Smooth muscle cell (in vitro differentiated cells): Measurements from ENCODE around the gene PRDX5. TPM values are rescaled to one million over a fixed set of nuclear protein-coding genes. Genes with fewer than 3 reads are reported as not detected.

Experiments
- DNase-seq: peaks from one replicate; lab custom pipeline; 2025; ENCODE audit not compliant: unreplicated experiment; lab: John Stamatoyannopoulos, UW
- H2AFZ ChIP-seq: fragments of 200-600 bp; sonication (generic); 2 replicates; pipeline ENCODE4 v1.6.0; 2016; ENCODE audit warnings: antibody characterized with exemption, low read depth, mild to moderate bottlenecking
- H3F3A ChIP-seq: fragments of 200-600 bp; sonication (generic); 2 replicates; pipeline ENCODE4 v1.6.0; 2017; ENCODE audit warnings: antibody characterized with exemption, low read depth
- H3K27ac ChIP-seq: fragments of 200-600 bp; sonication (generic); 2 replicates; pipeline ENCODE4 v1.5.1; 2016; ENCODE audit warnings: low read depth, mild to moderate bottlenecking
- H3K27me3 ChIP-seq: fragments of 200-600 bp; sonication (generic); 2 replicates; pipeline ENCODE4 v1.6.1; 2016; ENCODE audit warnings: low read depth, mild to moderate bottlenecking
- H3K36me3 ChIP-seq: fragments of 200-600 bp; sonication (generic); 2 replicates; pipeline ENCODE4 v1.5.1; 2016; ENCODE audit warnings: low read depth
- H3K4me1 ChIP-seq: fragments of 200-600 bp; sonication (generic); 2 replicates; pipeline ENCODE4 v1.5.1; 2016; ENCODE audit warnings: low read depth
- H3K4me2 ChIP-seq: fragments of 200-600 bp; sonication (generic); 2 replicates; pipeline ENCODE4 v1.6.0; 2016; ENCODE audit warnings: mild to moderate bottlenecking
- H3K4me3 ChIP-seq: fragments of 200-600 bp; sonication (generic); 2 replicates; pipeline ENCODE4 v1.5.1; 2016; ENCODE audit warnings: mild to moderate bottlenecking
- H3K79me2 ChIP-seq: fragments of 200-600 bp; sonication (generic); 2 replicates; pipeline ENCODE4 v1.6.0; 2016; ENCODE audit warnings: low read depth, mild to moderate bottlenecking
- H3K9ac ChIP-seq: fragments of 200-600 bp; sonication (generic); 2 replicates; pipeline ENCODE4 v1.6.0; 2016; ENCODE audit warnings: low read depth
- H3K9me3 ChIP-seq: fragments of 200-600 bp; sonication (generic); replicated peaks from 2 replicates; pipeline ENCODE4 v1.5.1; 2016; ENCODE audit warnings: low read depth
- H4K20me1 ChIP-seq: fragments of 200-600 bp; sonication (generic); 2 replicates; pipeline ENCODE4 v1.6.0; 2016; ENCODE audit warnings: low read depth
- CTCF ChIP-seq: fragments of 200-600 bp; sonication (generic); IDR thresholded peaks from 2 replicates; pipeline ENCODE4 v1.5.1; 2017; ENCODE audit warnings: borderline replicate concordance, mild to moderate bottlenecking, antibody characterized with exemption; ENCODE audit not compliant: insufficient read depth, poor library complexity, severe bottlenecking
- WGBS: methylation state at CpG from one replicate; pipeline ENCODE4 v1.1.7; 2016; ENCODE audit warnings: low lambda C conversion rate; 5-methylcytosine and 5-hydroxymethylcytosine counted together
- polyA plus RNA-seq: library from polyadenylated mRNA; unstranded; fragments of >200 nt; fragmentation: Nextera tagmentation; extraction: Ambion mirVana; gene quantifications from 2 replicates; pipeline ENCODE4 v1.2.1, GENCODE V29; 2016
- total RNA-seq: library from RNA; depleted of rRNA; stranded (reverse); fragments of >200 nt; gene quantifications from 2 replicates; pipeline ENCODE4 v1.2.3, GENCODE V29; 2014

Gene PRDX5
- total and polyA plus RNA-seq, 2 experiments from 2014 or later, result 169 to 474 TPM

DNA sequence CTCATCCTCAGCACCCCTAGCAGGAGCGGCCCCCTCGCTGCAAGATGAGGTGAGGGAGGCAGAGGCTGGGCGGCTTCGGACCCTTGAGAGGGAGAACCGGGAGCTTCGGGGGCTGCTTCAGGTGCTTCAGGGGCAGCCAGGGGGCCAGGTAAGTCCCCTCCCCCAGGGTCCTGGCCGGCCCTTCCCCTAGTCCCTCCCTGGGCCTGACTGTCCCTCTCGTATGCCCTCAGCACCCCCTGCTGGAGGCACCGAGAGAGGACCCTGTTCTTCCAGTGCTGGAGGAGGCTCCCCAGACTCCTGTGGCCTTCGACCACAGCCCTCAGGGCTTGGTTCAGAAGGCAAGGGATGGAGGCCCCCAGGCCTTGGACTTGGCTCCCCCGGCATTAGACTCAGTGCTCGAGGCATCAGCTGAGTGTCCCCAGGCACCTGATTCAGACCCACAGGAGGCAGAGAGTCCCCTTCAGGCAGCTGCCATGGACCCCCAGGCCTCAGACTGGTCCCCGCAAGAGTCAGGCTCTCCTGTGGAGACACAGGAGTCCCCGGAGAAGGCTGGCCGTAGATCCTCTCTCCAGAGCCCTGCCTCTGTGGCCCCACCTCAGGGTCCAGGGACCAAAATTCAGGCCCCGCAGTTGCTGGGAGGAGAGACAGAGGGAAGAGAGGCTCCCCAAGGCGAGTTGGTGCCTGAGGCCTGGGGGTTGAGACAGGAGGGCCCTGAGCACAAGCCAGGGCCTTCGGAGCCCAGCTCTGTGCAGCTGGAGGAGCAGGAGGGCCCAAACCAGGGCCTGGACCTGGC, 26.0 kb downstream of the PRDX5 start:
- no peaks in the 10 kb centered on the region for H3F3A ChIP-seq
- no peak overlapping the region for H2AFZ ChIP-seq
- peak; percentile 9 for TF ChIP-seq CTCF
- H3K27me3 ChIP-seq, result no peaks in the 10 kb centered on the region
- H3K9me3 ChIP-seq, result no peaks in the 10 kb centered on the region
- no peaks in the 10 kb centered on the region for H3K79me2 ChIP-seq
- H3K9ac ChIP-seq, result no peak overlapping the region
- DNase-seq, result no peak
- H3K4me1 ChIP-seq, result peaks cover 7% of the 10 kb centered on the region
- WGBS, result 92% methylated on average over 16 of the region's 18 CpGs
- H3K4me3 ChIP-seq, result no peak overlapping the region
- H3K27ac ChIP-seq, result no peak overlapping the region
- H3K36me3 ChIP-seq, result no peaks in the 10 kb centered on the region
- H3K4me2 ChIP-seq, result no peak overlapping the region
- no peaks in the 10 kb centered on the region for H4K20me1 ChIP-seq

- no peak for DNase-seq
- H3K9me3 ChIP-seq, result no peaks in the 10 kb centered on the region
- H2AFZ ChIP-seq, result no peak overlapping the region
- no peaks in the 10 kb centered on the region for H3K79me2 ChIP-seq
- no peak for TF ChIP-seq CTCF
- 97% methylated on average over 28 of the region's 28 CpGs for WGBS
- H3K4me3 ChIP-seq, result no peak overlapping the region
- H3K4me2 ChIP-seq, result no peak overlapping the region
- no peaks in the 10 kb centered on the region for H3F3A ChIP-seq
- H4K20me1 ChIP-seq, result no peaks in the 10 kb centered on the region
- no peak overlapping the region for H3K27ac ChIP-seq
- peaks cover 7% of the 10 kb centered on the region for H3K4me1 ChIP-seq
- no peak overlapping the region for H3K9ac ChIP-seq
- no peaks in the 10 kb centered on the region for H3K36me3 ChIP-seq
- no peaks in the 10 kb centered on the region for H3K27me3 ChIP-seq
Observed at GRCh38 chr11:64344787-64345186, 26.9 kb downstream of the PRDX5 start.

DNA sequence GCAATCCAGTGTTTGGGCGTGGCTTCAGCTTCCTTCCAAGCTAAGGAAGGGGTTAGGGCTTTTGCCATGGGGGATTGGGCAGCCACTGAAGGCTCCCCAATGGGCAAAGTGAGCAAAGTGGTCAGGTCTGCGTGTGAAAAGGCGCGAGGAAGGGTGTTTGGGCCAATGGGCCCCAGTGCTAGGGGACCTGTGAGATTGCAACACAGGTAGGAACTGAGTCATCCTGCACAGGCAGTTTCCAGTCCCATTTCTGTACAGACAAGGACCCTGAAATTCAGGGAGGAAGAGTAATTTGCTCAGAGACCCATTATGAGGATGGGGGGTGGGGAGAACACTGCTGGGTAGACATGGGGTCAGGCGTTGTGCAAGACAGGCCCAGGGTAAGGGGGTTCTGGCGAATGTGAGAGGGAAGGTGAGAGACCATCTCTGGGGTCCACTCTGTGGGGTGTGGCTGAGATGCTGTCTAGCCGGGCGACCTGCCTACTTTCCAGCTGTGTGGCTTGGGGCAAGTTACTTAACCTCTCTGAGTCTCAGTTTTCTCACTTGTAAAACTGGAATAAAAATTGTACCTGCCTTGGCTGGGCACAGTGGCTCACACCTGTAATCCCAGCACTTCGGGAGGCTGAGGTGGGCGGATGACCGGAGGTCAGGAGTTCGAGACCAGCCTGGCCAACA, 29.4 kb downstream of the PRDX5 start:
- no peak overlapping the region for H3K4me3 ChIP-seq
- H3K79me2 ChIP-seq, result no peaks in the 10 kb centered on the region
- H3K4me1 ChIP-seq, result peaks cover under 1% of the 10 kb centered on the region
- H4K20me1 ChIP-seq, result no peaks in the 10 kb centered on the region
- H3K4me2 ChIP-seq, result no peak overlapping the region
- WGBS, result 91% methylated on average over 12 of the region's 12 CpGs
- TF ChIP-seq CTCF, result no peak
- no peak overlapping the region for H3K27ac ChIP-seq
- DNase-seq, result no peak
- H3K9me3 ChIP-seq, result no peaks in the 10 kb centered on the region
- H3K36me3 ChIP-seq, result no peaks in the 10 kb centered on the region
- H3K27me3 ChIP-seq, result no peaks in the 10 kb centered on the region
- no peak overlapping the region for H3K9ac ChIP-seq
- no peak overlapping the region for H2AFZ ChIP-seq
- no peaks in the 10 kb centered on the region for H3F3A ChIP-seq
